Endodermal cell (in vitro differentiated cells): ENCODE measurements around the gene OSBPL9. TPM values are rescaled to one million over a fixed set of nuclear protein-coding genes. Genes with fewer than 3 reads are reported as not detected.

Experiments
- DNase-seq: peaks from one replicate; pipeline ENCODE4 v3.0.0-alpha.2; 2017
- H3K27ac ChIP-seq: 2 replicates; pipeline ENCODE4 v1.5.1; 2013; ENCODE audit warnings: mild to moderate bottlenecking, low read depth, low read length, moderate library complexity
- H3K27me3 ChIP-seq: 2 replicates; pipeline ENCODE4 v1.6.1; 2013; ENCODE audit warnings: mild to moderate bottlenecking, low read length, moderate library complexity; ENCODE audit not compliant: insufficient read depth, control insufficient read depth, poor library complexity, severe bottlenecking
- H3K36me3 ChIP-seq: 2 replicates; pipeline ENCODE4 v1.7.0; 2013; ENCODE audit warnings: mild to moderate bottlenecking, low read length, moderate library complexity; ENCODE audit not compliant: control insufficient read depth, insufficient read depth
- H3K4me1 ChIP-seq: one replicate; pipeline ENCODE4 v1.7.0; 2013; ENCODE audit warnings: low read length; ENCODE audit not compliant: control insufficient read depth, insufficient read depth
- H3K4me3 ChIP-seq: 2 replicates; pipeline ENCODE4 v1.5.1; 2013; ENCODE audit warnings: mild to moderate bottlenecking, low read length, moderate library complexity
- H3K9ac ChIP-seq: 2 replicates; pipeline ENCODE4 v1.6.1; 2013; ENCODE audit warnings: mild to moderate bottlenecking, low read length, moderate library complexity; ENCODE audit not compliant: poor library complexity, severe bottlenecking; ENCODE audit errors: extremely low read depth
- H3K9me3 ChIP-seq: 2 replicates; pipeline ENCODE4 v1.6.1; 2013; ENCODE audit warnings: mild to moderate bottlenecking, low read length, moderate library complexity; ENCODE audit not compliant: control insufficient read depth
- H3K27ac Mint-ChIP-seq: 2 replicates; pipeline ENCODE4 v1.8.0; 2020; ENCODE audit warnings: mixed read lengths
- H3K27me3 Mint-ChIP-seq: 2 replicates; pipeline ENCODE4 v1.8.0; 2021; ENCODE audit warnings: mild to moderate bottlenecking, mixed read lengths; ENCODE audit not compliant: insufficient read depth
- H3K36me3 Mint-ChIP-seq: 2 replicates; pipeline ENCODE4 v1.8.0; 2020; ENCODE audit warnings: low read depth, mixed read lengths
- H3K4me1 Mint-ChIP-seq: 2 replicates; pipeline ENCODE4 v1.8.0; 2020; ENCODE audit warnings: mixed read lengths
- H3K4me3 Mint-ChIP-seq: 2 replicates; pipeline ENCODE4 v1.8.0; 2020; ENCODE audit warnings: mild to moderate bottlenecking, moderate library complexity, mixed read lengths
- H3K9me3 Mint-ChIP-seq: 2 replicates; pipeline ENCODE4 v1.8.0; 2020; ENCODE audit warnings: mild to moderate bottlenecking, mixed read lengths
- WGBS, 2 experiments: methylation state at CpG; one replicate each; pipeline versions ENCODE4 v1.1.5 to v1.1.7; 2013; ENCODE audit warnings: missing lambda C conversion rate in 2 of 2, mixed read lengths in 1 of 2; ENCODE audit not compliant: insufficient coverage in 1 of 2, insufficient read length in 1 of 2; 5-methylcytosine and 5-hydroxymethylcytosine counted together
- total RNA-seq, 2 donors: library from RNA; stranded (reverse); fragmentation: NEBNext Ultra II Directional in 1 of 2; extraction: Animal tissue kit (Norgen Biotek cat#: 25700) in 1 of 2; gene quantifications; 2 replicates in 1 of 2; 3 replicates in 1 of 2; pipeline ENCODE4 v1.2.1, GENCODE V29; 2021
- TF ChIP-seq, protein P1 (sequence below): fragments of 200-600 bp; sonication (generic); conservative IDR thresholded peaks from 2 replicates; pipeline ENCODE4 v1.5.0; 2021; ENCODE audit warnings: antibody characterized with exemption, mild to moderate bottlenecking

Gene OSBPL9
- total RNA-seq, 2 donors from 2014 or later, result 76.9 to 93.3 TPM

DNA sequence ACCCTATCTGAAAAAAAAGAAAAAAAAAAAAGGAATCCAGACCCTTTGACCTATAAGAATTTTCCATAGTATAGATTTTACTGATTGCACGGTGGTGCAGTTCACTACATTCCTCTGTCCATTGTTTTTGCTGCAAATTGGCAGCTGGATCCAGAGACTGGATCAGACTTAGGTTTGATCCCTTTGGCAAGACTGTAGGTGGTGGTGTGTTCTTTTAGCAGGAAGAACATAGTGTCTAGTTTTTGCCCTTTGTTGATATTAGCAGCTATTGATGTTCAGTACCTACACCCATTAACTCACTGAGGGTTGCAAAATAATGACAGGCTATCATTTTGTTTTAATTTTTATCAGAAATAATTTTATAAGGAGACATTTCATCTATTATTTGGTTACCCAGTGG is 37.1 kb downstream of the OSBPL9 start:
- Histone ChIP-seq H3K36me3 (no peaks in the 10 kb centered on the region), H3K4me3 (no peak overlapping the region), H3K9me3 (no peaks in the 10 kb centered on the region), H3K4me1 (peaks cover 8% of the 10 kb centered on the region), H3K27me3 (no peaks in the 10 kb centered on the region), H3K27ac (no peak overlapping the region), H3K9ac (no peak overlapping the region)
- TF ChIP-seq, protein P1, sequence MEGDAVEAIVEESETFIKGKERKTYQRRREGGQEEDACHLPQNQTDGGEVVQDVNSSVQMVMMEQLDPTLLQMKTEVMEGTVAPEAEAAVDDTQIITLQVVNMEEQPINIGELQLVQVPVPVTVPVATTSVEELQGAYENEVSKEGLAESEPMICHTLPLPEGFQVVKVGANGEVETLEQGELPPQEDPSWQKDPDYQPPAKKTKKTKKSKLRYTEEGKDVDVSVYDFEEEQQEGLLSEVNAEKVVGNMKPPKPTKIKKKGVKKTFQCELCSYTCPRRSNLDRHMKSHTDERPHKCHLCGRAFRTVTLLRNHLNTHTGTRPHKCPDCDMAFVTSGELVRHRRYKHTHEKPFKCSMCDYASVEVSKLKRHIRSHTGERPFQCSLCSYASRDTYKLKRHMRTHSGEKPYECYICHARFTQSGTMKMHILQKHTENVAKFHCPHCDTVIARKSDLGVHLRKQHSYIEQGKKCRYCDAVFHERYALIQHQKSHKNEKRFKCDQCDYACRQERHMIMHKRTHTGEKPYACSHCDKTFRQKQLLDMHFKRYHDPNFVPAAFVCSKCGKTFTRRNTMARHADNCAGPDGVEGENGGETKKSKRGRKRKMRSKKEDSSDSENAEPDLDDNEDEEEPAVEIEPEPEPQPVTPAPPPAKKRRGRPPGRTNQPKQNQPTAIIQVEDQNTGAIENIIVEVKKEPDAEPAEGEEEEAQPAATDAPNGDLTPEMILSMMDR, result no peak
- DNase-seq, result no peak
- Mint-ChIP-seq H3K27me3 (no peaks in the 10 kb centered on the region), H3K4me3 (no peak overlapping the region), H3K9me3 (no peaks in the 10 kb centered on the region), H3K27ac (no peak overlapping the region), H3K4me1 (peaks cover 25% of the 10 kb centered on the region), H3K36me3 (no peaks in the 10 kb centered on the region)
- WGBS, 2 experiments, result 80 to 94% methylated on average over 1 of the region's 1 CpG

DNA sequence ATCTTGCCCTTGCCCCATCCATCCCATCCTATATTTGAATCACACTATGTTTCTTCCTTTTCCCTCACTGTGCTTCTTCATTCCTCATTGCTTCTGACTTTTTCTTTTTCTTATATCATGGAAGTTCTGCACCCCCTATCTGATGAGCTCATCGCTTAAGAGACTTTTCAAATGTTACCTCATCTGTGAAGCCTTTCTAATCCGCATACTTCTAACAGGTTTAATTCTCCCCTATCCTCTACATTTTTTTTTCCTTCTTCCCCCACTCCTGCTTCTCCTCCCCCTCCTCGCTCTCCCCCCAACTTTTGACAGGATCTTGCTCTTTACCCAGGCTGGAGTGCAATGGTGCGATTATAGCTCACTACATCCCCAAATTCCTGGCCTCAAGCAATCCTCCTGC is 39.5 kb downstream of the OSBPL9 start:
- H3K9me3 Mint-ChIP-seq, result no peaks in the 10 kb centered on the region
- H3K4me3 ChIP-seq, result no peak overlapping the region

DNA sequence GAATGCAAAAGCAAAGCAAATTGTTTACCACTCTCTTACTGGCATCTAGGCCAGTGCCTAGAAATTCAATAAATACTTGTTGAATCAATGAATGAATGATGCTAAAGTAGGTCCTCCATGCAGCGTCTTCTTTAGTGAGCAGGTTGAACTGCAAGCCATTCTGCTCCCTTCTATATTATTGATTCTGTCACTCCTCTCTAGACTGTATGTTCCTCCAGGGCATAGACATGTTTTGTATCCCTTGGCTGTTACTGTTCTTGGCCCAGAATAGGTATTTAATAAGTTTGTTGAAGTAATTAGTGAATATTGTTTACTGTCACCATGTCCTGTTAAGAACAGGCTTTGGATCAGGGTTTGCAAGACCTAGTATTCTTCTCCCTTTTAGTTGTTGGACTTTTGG is 43.7 kb downstream of the OSBPL9 start:
- Histone ChIP-seq H3K27ac (no peak overlapping the region), H3K9me3 (no peaks in the 10 kb centered on the region), H3K36me3 (no peaks in the 10 kb centered on the region), H3K27me3 (no peaks in the 10 kb centered on the region), H3K9ac (no peak overlapping the region), H3K4me1 (peaks cover 5% of the 10 kb centered on the region), H3K4me3 (no peak overlapping the region)
- Mint-ChIP-seq H3K27ac (no peak overlapping the region), H3K36me3 (peaks cover 2% of the 10 kb centered on the region), H3K4me3 (no peak overlapping the region), H3K4me1 (peaks cover 7% of the 10 kb centered on the region), H3K9me3 (no peaks in the 10 kb centered on the region), H3K27me3 (no peaks in the 10 kb centered on the region)
- TF ChIP-seq, protein P1, result no peak
- no peak for DNase-seq
- 95 to 100% methylated on average over 1 of the region's 1 CpG for WGBS, 2 experiments

More for the DNA sequence above, 39.5 kb downstream of the OSBPL9 start:
- peaks cover 8% of the 10 kb centered on the region for H3K4me1 ChIP-seq
- H3K9ac ChIP-seq, result no peak overlapping the region
- Mint-ChIP-seq H3K36me3 (no peaks in the 10 kb centered on the region), H3K27me3 (no peaks in the 10 kb centered on the region), H3K4me3 (no peak overlapping the region), H3K4me1 (peaks cover 19% of the 10 kb centered on the region), H3K27ac (no peak overlapping the region)
- TF ChIP-seq, protein P1, result no peak
- 92 to 100% methylated on average over 3 to 4 of the region's 4 CpGs for WGBS, 2 experiments
- no peaks in the 10 kb centered on the region for H3K36me3 ChIP-seq
- no peak for DNase-seq
- H3K9me3 ChIP-seq, result no peaks in the 10 kb centered on the region
- H3K27ac ChIP-seq, result no peak overlapping the region
- H3K27me3 ChIP-seq, result no peaks in the 10 kb centered on the region
